GM12864 (cell line): ENCODE results near the gene GABRB3.

Experiments used
- DNase-seq: peaks from one replicate; pipeline ENCODE4 v3.0.0-alpha.2; 2011; ENCODE audit warnings: low read depth
- H3K4me3 ChIP-seq: 2 replicates; pipeline ENCODE4 v1.5.1; 2011; ENCODE audit warnings: mild to moderate bottlenecking, low read depth, low read length, control low read depth
- CTCF ChIP-seq: IDR thresholded peaks from 2 replicates; pipeline ENCODE4 v1.5.1; 2011; ENCODE audit warnings: low read depth, mild to moderate bottlenecking, moderate library complexity, low read length, control low read depth, inconsistent platforms; ENCODE audit errors: missing control alignments

Gene GABRB3

GRCh38 chr15:26686547-26687187, 86.2 kb downstream of the GABRB3 start:
- no peak for TF ChIP-seq CTCF
- no peak overlapping the region for H3K4me3 ChIP-seq
- no peak for DNase-seq

GRCh38 chr15:26682598-26683164, 90.2 kb downstream of the GABRB3 start:
- no peak overlapping the region for H3K4me3 ChIP-seq
- no peak for TF ChIP-seq CTCF
- DNase-seq: no peak

GRCh38 chr15:26679927-26680326, 92.9 kb downstream of the GABRB3 start:
- no peak overlapping the region for H3K4me3 ChIP-seq
- DNase-seq: no peak
- TF ChIP-seq CTCF: no peak

- H3K4me3 ChIP-seq: no peak overlapping the region
- TF ChIP-seq CTCF: no peak
- DNase-seq: no peak
Measured at GRCh38 chr15:26676115-26676514, 96.8 kb downstream of the GABRB3 start.

GRCh38 chr15:26674467-26674866, 98.4 kb downstream of the GABRB3 start:
- DNase-seq: no peak
- H3K4me3 ChIP-seq: no peak overlapping the region
- TF ChIP-seq CTCF: no peak

- H3K4me3 ChIP-seq: no peak overlapping the region
- TF ChIP-seq CTCF: no peak
- DNase-seq: no peak
Measured at GRCh38 chr15:26673445-26673844, 99.4 kb downstream of the GABRB3 start.

- no peak for DNase-seq
- H3K4me3 ChIP-seq: no peak overlapping the region
- TF ChIP-seq CTCF: no peak
Measured at GRCh38 chr15:26670116-26670515, 102.8 kb downstream of the GABRB3 start.
